ENCODE data around the gene PPP2R3C.

Gene PPP2R3C

DNA sequence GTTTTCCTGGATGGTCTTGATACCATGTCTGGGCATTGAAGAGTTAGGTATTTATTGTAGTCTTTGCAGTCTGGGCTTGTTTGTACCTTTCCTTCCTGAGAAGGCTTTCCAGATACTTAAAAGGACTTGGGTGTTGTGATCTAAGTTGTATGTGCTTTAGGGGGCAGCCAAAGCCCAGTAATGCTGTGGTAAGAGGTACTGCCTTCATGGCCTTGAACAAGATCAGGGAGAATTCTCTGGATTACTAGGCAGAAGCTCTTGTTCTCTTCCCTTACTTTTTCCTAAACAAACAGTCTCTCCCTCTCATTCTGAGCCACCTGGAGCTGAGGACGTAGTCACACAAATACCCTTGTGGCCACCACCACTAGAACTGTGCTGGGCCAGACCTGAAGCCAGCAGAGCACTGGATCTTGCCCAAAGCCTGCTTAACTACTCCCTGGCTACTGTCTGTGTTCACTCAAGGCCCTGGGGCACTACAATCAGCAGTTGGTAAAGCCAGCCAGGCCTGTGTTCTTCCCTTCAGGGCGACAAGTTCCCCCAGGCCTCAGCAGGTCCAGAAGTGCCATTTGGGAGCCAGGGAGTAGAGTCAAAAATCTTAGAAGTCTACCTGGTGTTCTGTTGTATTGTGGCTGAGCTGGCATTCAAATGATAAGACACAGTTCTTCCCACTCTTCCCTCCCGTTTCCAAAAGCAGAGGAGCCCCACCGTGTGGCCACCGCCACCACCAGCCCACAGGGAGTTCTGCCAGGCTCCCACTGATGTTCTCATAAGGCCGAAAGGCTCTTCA, 11.9 kb upstream of the PPP2R3C start:
- Histone ChIP-seq H3F3A (ENCODE audit: low read depth) (no peaks in the 10 kb centered on the region), H2AFZ (ENCODE audit: low read length) (no peak overlapping the region), H3K4me1 (ENCODE audit: insufficient read depth, low read length, poor library complexity, severe bottlenecking) (no peaks in the 10 kb centered on the region), H3K9me3 (ENCODE audit: insufficient read depth, low read depth, low read length) (no peaks in the 10 kb centered on the region), H3K9ac (ENCODE audit: low read depth, low read length, poor library complexity, severe bottlenecking) (no peak overlapping the region), H4K20me1 (ENCODE audit: insufficient read depth, low read length, poor library complexity, severe bottlenecking) (peaks cover 3% of the 10 kb centered on the region), H3K9me2 (replicated peaks; ENCODE audit: low read depth, low read length) (no peaks in the 10 kb centered on the region), H3K4me3 (ENCODE audit: low read length, poor library complexity, severe bottlenecking) (no peak overlapping the region), H3K4me2 (ENCODE audit: low read depth, low read length, poor library complexity, severe bottlenecking) (peak overlapping the region; percentile 30), H3K79me2 (ENCODE audit: insufficient read depth, low read length) (peaks cover 42% of the 10 kb centered on the region), H3K36me3 (ENCODE audit: insufficient read depth, low read length) (peaks cover 10% of the 10 kb centered on the region; the same call in 1 of the 2 replicates), H3K27me3 (ENCODE audit: insufficient read depth, low read length, poor library complexity, severe bottlenecking) (no peaks in the 10 kb centered on the region)
- TF ChIP-seq, protein P1, sequence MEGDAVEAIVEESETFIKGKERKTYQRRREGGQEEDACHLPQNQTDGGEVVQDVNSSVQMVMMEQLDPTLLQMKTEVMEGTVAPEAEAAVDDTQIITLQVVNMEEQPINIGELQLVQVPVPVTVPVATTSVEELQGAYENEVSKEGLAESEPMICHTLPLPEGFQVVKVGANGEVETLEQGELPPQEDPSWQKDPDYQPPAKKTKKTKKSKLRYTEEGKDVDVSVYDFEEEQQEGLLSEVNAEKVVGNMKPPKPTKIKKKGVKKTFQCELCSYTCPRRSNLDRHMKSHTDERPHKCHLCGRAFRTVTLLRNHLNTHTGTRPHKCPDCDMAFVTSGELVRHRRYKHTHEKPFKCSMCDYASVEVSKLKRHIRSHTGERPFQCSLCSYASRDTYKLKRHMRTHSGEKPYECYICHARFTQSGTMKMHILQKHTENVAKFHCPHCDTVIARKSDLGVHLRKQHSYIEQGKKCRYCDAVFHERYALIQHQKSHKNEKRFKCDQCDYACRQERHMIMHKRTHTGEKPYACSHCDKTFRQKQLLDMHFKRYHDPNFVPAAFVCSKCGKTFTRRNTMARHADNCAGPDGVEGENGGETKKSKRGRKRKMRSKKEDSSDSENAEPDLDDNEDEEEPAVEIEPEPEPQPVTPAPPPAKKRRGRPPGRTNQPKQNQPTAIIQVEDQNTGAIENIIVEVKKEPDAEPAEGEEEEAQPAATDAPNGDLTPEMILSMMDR (conservative IDR thresholded peaks at IDR 0.05; ENCODE audit: low read length): no peak; the same call in 1 of the 2 replicates
- TF ChIP-seq EZH2phosphoT487 (IDR thresholded peaks at IDR 0.05; ENCODE audit: borderline replicate concordance): no peak

DNA sequence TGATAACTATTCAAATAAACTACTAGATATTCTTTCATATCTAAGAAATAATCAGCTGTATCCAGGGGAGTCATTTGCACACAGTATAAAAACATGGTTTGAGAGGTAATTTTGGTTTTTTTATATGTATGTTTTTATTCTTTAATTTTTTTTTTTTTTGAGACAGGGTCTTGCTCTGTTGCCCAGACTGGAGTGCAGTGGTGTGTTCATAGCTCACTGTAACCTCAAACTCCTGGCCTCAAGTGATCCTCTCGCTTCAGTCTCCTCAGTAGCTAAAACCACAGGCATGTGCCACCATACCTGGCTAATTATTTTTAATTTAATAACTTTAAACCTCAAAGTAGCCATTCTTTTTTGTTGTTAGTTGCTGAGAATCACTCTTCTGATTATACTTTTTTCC, 2.3 kb upstream of the PPP2R3C start:
- H2AFZ ChIP-seq (ENCODE audit: low read length): no peak overlapping the region
- no peaks in the 10 kb centered on the region for H3K9me2 ChIP-seq (replicated peaks; ENCODE audit: low read depth, low read length)
- no peaks in the 10 kb centered on the region for H3K36me3 ChIP-seq (ENCODE audit: insufficient read depth, low read length)
- no peaks in the 10 kb centered on the region for H3K9me3 ChIP-seq (ENCODE audit: insufficient read depth, low read depth, low read length)
- no peaks in the 10 kb centered on the region for H3F3A ChIP-seq (ENCODE audit: low read depth)
- H3K4me2 ChIP-seq (ENCODE audit: low read depth, low read length, poor library complexity, severe bottlenecking): peak overlapping the region; percentile 93
- no peak for TF ChIP-seq EZH2phosphoT487 (IDR thresholded peaks at IDR 0.05; ENCODE audit: borderline replicate concordance)
- TF ChIP-seq, protein P1 (conservative IDR thresholded peaks at IDR 0.05; ENCODE audit: low read length): no peak
- H3K9ac ChIP-seq (ENCODE audit: low read depth, low read length, poor library complexity, severe bottlenecking): peak overlapping the region; percentile 89
- H4K20me1 ChIP-seq (ENCODE audit: insufficient read depth, low read length, poor library complexity, severe bottlenecking): peaks cover 4% of the 10 kb centered on the region
- H3K79me2 ChIP-seq (ENCODE audit: insufficient read depth, low read length): peaks cover 66% of the 10 kb centered on the region
- peaks cover 45% of the 10 kb centered on the region for H3K4me1 ChIP-seq (ENCODE audit: insufficient read depth, low read length, poor library complexity, severe bottlenecking)
- H3K4me3 ChIP-seq (ENCODE audit: low read length, poor library complexity, severe bottlenecking): peak overlapping the region; percentile 91
- no peaks in the 10 kb centered on the region for H3K27me3 ChIP-seq (ENCODE audit: insufficient read depth, low read length, poor library complexity, severe bottlenecking)

DNA sequence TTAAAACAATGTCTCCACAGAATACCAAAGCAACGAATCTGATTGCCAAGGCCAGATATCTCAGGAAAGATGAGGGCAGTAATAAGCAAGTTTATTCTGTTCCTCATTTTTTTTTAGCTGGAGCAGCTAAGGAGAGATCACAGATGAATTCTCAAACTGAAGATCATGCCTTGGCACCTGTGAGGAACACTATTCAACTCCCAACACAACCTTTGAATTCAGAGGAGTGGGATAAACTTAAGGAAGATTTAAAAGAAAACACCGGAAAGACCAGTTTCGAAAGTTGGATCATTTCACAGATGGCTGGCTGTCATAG, 1.6 kb upstream of the PPP2R3C start:
- peaks cover 45% of the 10 kb centered on the region for H3K4me1 ChIP-seq (ENCODE audit: insufficient read depth, low read length, poor library complexity, severe bottlenecking)
- no peaks in the 10 kb centered on the region for H3F3A ChIP-seq (ENCODE audit: low read depth)
- peaks cover 67% of the 10 kb centered on the region for H3K79me2 ChIP-seq (ENCODE audit: insufficient read depth, low read length)
- H3K9me2 ChIP-seq (replicated peaks; ENCODE audit: low read depth, low read length): no peaks in the 10 kb centered on the region
- H3K4me2 ChIP-seq (ENCODE audit: low read depth, low read length, poor library complexity, severe bottlenecking): peak overlapping the region; percentile 93
- H4K20me1 ChIP-seq (ENCODE audit: insufficient read depth, low read length, poor library complexity, severe bottlenecking): peaks cover 4% of the 10 kb centered on the region
- H3K36me3 ChIP-seq (ENCODE audit: insufficient read depth, low read length): no peaks in the 10 kb centered on the region
- TF ChIP-seq EZH2phosphoT487 (IDR thresholded peaks at IDR 0.05; ENCODE audit: borderline replicate concordance): no peak
- TF ChIP-seq, protein P1 (conservative IDR thresholded peaks at IDR 0.05; ENCODE audit: low read length): no peak
- no peaks in the 10 kb centered on the region for H3K9me3 ChIP-seq (ENCODE audit: insufficient read depth, low read depth, low read length)
- H3K27me3 ChIP-seq (ENCODE audit: insufficient read depth, low read length, poor library complexity, severe bottlenecking): no peaks in the 10 kb centered on the region
- H3K4me3 ChIP-seq (ENCODE audit: low read length, poor library complexity, severe bottlenecking): peak overlapping the region; percentile 91
- H3K9ac ChIP-seq (ENCODE audit: low read depth, low read length, poor library complexity, severe bottlenecking): peak overlapping the region; percentile 89
- H2AFZ ChIP-seq (ENCODE audit: low read length): peak overlapping the region; percentile 96

Measured in Loucy (cell line).